ENCODE data around the gene PANK4.

PANK4 gene

DNA sequence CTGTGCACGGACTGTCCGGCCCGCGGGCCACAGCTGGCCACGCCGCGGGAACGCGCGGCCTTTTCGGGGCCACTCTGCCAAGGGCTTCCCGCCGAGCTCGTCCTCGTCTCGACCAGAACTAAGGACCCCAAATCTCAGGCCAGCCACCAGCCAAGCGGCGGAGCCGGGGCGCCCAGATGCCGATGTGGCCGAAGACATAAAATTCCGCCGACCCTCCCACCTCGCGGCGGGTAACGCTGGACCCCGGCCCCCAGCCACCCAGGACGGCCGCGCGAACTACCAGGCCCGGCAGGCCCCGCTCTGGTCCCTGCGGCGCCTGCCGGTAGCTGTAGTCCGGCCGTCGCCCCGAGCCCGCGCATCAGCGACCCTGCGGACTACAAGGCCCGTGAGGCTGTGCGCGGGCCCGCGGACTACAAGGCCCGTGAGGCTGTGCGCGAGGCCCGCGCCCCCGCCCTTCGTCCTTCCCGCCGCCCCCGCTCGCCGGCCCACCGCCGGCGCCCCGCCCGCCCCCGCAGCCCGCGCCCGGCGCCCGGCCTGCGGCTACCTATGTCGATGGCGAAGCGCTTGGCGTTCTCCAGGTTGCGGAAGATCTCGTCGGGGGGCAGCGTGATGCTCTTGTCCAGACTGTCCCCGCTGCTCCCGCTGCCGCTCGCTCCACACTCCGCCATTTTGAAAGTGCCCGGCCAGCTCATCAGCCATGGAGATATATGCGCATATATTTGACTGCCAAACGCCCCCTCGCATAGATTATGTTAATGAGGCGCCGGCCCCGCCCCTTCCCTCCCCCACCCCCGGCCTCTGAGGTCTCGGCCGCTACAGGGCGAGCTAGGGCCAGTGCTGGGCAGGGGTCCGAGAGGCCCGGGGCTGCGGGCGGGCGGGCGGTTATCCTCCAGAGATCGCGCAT is at the start of gene PANK4:
TSS of gene PANK4 (minus strand) at position 677 of the 904 bp plus-strand sequence. CDS start at position 668, 9 bp downstream.
- Histone ChIP-seq H3K4me1 (ENCODE audit: low read length) (peaks cover 13% of the 10 kb centered on the region), H2AFZ (ENCODE audit: low read length) (peak within 1 kb of the TSS; percentile 43; the same call in 1 of the 2 replicates), H3K27me3 (replicated peaks; ENCODE audit: insufficient read depth, low read length) (peaks cover 38% of the 10 kb centered on the region), H3K4me3 (ENCODE audit: low read length) (peak within 1 kb of the TSS; percentile 92), H3F3A (ENCODE audit: insufficient read depth, low read length) (no peaks in the 10 kb centered on the region), H3K9ac (ENCODE audit: low read length) (peak within 1 kb of the TSS; percentile 78), H3K9me2 (replicated peaks; ENCODE audit: insufficient read depth, low read length) (no peaks in the 10 kb centered on the region), H3K4me2 (ENCODE audit: low read depth, low read length) (peak within 1 kb of the TSS; percentile 95), H3K27ac (ENCODE audit: low read length) (no peak within 1 kb of the TSS), H3K9me3 (replicated peaks; ENCODE audit: insufficient read depth, low read length) (no peaks in the 10 kb centered on the region), H3K36me3 (replicated peaks; ENCODE audit: insufficient read depth, low read length) (no peaks in the 10 kb centered on the region; the same call in 1 of the 2 replicates), H4K20me1 (ENCODE audit: insufficient read depth, low read length) (peaks cover 24% of the 10 kb centered on the region; the same call in 1 of the 2 replicates), H3K79me2 (ENCODE audit: low read length) (peaks cover 49% of the 10 kb centered on the region)
- TF ChIP-seq EZH2 (optimal IDR thresholded peaks at IDR 0.05; ENCODE audit: low read depth, low read length), result no peak
- TF ChIP-seq EZH2phosphoT487 (IDR thresholded peaks at IDR 0.05; ENCODE audit: low read length), result no peak
- TF ChIP-seq, protein P1, sequence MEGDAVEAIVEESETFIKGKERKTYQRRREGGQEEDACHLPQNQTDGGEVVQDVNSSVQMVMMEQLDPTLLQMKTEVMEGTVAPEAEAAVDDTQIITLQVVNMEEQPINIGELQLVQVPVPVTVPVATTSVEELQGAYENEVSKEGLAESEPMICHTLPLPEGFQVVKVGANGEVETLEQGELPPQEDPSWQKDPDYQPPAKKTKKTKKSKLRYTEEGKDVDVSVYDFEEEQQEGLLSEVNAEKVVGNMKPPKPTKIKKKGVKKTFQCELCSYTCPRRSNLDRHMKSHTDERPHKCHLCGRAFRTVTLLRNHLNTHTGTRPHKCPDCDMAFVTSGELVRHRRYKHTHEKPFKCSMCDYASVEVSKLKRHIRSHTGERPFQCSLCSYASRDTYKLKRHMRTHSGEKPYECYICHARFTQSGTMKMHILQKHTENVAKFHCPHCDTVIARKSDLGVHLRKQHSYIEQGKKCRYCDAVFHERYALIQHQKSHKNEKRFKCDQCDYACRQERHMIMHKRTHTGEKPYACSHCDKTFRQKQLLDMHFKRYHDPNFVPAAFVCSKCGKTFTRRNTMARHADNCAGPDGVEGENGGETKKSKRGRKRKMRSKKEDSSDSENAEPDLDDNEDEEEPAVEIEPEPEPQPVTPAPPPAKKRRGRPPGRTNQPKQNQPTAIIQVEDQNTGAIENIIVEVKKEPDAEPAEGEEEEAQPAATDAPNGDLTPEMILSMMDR (IDR thresholded peaks at IDR 0.05; ENCODE audit: low read length), result no peak
- peak; percentile 96 for DNase-seq

DNA sequence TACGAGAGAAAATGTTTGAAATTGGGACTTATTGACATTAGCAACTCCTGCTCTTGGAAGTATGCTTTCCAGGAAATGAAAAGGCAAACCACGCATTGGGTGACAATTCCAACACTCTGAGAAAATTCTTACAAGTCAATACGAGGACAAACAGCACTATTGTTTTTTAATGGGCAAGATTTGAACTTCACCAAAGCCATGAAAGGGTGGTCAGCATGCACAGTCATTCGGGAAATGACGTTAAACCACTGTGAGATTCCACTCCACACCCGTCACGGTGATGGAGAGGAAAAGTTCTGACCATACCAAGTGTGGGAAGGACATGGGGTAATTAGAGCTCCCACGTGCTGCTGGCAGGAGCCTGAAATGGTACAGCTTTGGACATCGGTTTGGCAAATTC is 48.0 kb upstream of the PANK4 start:
- no peak for DNase-seq
- Histone ChIP-seq H3K27ac (ENCODE audit: low read length) (no peak overlapping the region), H3K4me1 (ENCODE audit: low read length) (peaks cover 8% of the 10 kb centered on the region; the same call in 1 of the 2 replicates)

DNA sequence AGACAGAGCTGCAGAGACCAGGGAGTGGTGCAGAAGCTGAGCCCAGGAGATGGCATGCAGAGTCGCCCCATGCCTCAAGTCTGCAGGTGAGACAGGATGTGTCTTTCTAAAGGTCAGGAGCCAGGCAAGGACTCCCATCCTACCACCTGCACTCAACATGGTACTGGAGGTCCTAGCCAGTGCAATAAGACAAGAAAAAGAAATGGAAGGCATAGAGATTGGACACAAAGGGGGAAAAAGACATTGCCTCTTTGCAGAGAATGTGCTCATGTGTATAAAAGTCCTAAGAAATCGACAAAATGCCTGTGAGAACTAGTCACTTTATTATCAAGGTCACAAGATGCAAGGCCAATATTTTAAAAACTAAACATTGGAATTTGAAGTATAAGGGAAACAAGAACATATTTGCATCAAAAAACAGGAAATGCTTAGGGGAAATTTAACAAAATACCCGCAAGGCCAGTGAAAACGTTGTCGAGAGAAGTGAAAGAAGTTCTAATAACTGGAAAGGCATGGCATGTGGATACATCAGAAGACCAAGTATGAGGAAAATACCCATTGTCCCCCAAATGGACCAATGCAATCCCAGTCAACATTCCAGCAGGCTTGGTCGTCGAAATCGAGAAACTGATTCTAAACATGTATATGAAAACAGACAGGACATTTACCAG is 47.0 kb upstream of the PANK4 start:
- Histone ChIP-seq H3K27me3 (replicated peaks; ENCODE audit: insufficient read depth, low read length) (peaks cover 76% of the 10 kb centered on the region), H3K27ac (ENCODE audit: low read length) (no peak overlapping the region), H3K9me2 (replicated peaks; ENCODE audit: insufficient read depth, low read length) (no peaks in the 10 kb centered on the region), H4K20me1 (ENCODE audit: insufficient read depth, low read length) (no peaks in the 10 kb centered on the region), H3K4me2 (ENCODE audit: low read depth, low read length) (no peak overlapping the region), H3K9me3 (replicated peaks; ENCODE audit: insufficient read depth, low read length) (no peaks in the 10 kb centered on the region), H3K79me2 (ENCODE audit: low read length) (no peaks in the 10 kb centered on the region), H3K36me3 (replicated peaks; ENCODE audit: insufficient read depth, low read length) (no peaks in the 10 kb centered on the region), H3K4me3 (ENCODE audit: low read length) (no peak overlapping the region), H3F3A (ENCODE audit: insufficient read depth, low read length) (no peaks in the 10 kb centered on the region), H3K9ac (ENCODE audit: low read length) (no peak overlapping the region), H2AFZ (ENCODE audit: low read length) (no peak overlapping the region), H3K4me1 (ENCODE audit: low read length) (peaks cover 4% of the 10 kb centered on the region; the same call in 1 of the 2 replicates)
- TF ChIP-seq EZH2phosphoT487 (IDR thresholded peaks at IDR 0.05; ENCODE audit: low read length) (no peak), EZH2 (optimal IDR thresholded peaks at IDR 0.05; ENCODE audit: low read depth, low read length) (no peak)
- TF ChIP-seq, protein P1 (IDR thresholded peaks at IDR 0.05; ENCODE audit: low read length), result no peak
- DNase-seq, result no peak

More for the DNA sequence above, 48.0 kb upstream of the PANK4 start:
- TF ChIP-seq EZH2phosphoT487 (IDR thresholded peaks at IDR 0.05; ENCODE audit: low read length), result no peak
- TF ChIP-seq EZH2 (optimal IDR thresholded peaks at IDR 0.05; ENCODE audit: low read depth, low read length), result no peak
- TF ChIP-seq, protein P1 (IDR thresholded peaks at IDR 0.05; ENCODE audit: low read length), result no peak
- no peaks in the 10 kb centered on the region for H3K36me3 ChIP-seq (replicated peaks; ENCODE audit: insufficient read depth, low read length)
- H3K4me2 ChIP-seq (ENCODE audit: low read depth, low read length), result no peak overlapping the region
- H3K9me2 ChIP-seq (replicated peaks; ENCODE audit: insufficient read depth, low read length), result no peaks in the 10 kb centered on the region
- no peaks in the 10 kb centered on the region for H4K20me1 ChIP-seq (ENCODE audit: insufficient read depth, low read length)
- no peak overlapping the region for H3K9ac ChIP-seq (ENCODE audit: low read length)
- no peak overlapping the region for H2AFZ ChIP-seq (ENCODE audit: low read length)
- no peak overlapping the region for H3K4me3 ChIP-seq (ENCODE audit: low read length)
- H3F3A ChIP-seq (ENCODE audit: insufficient read depth, low read length), result 0 out of 2 replicates have a peak, but pooled peaks cover 4% of the 10 kb centered on the region
- no peaks in the 10 kb centered on the region for H3K9me3 ChIP-seq (replicated peaks; ENCODE audit: insufficient read depth, low read length)
- peaks cover 78% of the 10 kb centered on the region for H3K27me3 ChIP-seq (replicated peaks; ENCODE audit: insufficient read depth, low read length)
- no peaks in the 10 kb centered on the region for H3K79me2 ChIP-seq (ENCODE audit: low read length)

All from MM.1S (cell line).